PC-9 (cell line): ENCODE measurements around the gene BAD.

Source experiments
- EZH2 ChIP-seq: fragments of 200-600 bp; sonication (generic); IDR thresholded peaks from 2 replicates; pipeline ENCODE4 v1.8.0; 2017; ENCODE audit warnings: antibody characterized with exemption, low read depth
- TF ChIP-seq, protein P1 (sequence below): fragments of 200-600 bp; sonication (generic); conservative IDR thresholded peaks from 2 replicates; pipeline ENCODE4 v1.6.1; 2017; ENCODE audit warnings: mixed run types, antibody characterized with exemption, mild to moderate bottlenecking, moderate library complexity

DNA sequence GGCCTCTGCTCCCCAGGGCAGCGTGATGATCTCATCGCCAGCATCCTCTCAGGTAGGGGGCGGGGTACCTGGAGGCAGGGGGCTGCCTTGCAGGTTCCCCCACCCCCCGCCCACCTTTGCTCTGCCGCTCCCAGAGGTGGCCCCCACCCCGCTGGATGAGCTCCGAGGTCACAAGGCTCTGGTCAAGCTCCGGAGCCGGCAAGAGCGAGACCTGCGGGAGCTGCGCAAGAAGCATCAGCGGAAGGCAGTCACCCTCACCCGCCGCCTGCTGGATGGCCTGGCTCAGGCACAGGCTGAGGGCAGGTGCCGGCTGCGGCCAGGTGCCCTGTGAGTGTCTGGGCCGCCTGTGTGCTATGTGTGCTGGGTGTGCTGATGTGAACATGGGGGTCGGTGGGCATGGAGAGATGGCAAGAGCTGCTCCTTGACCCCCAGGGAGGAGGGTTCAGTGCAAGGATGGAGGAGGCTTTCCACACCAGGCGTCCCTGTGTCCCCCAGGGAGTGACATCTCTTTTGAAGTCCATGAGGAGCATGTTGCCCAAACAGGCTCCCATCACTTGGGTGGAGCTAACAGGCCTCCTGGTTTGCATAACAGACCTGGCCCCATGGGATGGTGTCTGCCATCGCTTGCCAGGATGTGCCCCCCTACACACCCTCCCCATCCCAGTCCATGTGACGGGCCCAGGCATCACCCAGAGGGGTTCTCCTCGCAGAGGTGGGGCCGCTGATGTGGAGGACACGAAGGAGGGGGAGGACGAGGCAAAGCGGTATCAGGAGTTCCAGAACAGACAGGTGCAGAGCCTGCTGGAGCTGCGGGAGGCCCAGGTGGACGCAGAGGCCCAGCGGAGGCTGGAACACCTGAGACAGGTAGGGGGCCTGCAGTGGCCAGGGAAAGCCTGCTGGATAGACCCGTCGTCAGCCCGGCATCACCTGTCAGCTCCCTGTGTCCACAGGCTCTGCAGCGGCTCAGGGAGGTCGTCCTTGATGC lies 19.0 kb downstream of the BAD start:
- TF ChIP-seq, protein P1, sequence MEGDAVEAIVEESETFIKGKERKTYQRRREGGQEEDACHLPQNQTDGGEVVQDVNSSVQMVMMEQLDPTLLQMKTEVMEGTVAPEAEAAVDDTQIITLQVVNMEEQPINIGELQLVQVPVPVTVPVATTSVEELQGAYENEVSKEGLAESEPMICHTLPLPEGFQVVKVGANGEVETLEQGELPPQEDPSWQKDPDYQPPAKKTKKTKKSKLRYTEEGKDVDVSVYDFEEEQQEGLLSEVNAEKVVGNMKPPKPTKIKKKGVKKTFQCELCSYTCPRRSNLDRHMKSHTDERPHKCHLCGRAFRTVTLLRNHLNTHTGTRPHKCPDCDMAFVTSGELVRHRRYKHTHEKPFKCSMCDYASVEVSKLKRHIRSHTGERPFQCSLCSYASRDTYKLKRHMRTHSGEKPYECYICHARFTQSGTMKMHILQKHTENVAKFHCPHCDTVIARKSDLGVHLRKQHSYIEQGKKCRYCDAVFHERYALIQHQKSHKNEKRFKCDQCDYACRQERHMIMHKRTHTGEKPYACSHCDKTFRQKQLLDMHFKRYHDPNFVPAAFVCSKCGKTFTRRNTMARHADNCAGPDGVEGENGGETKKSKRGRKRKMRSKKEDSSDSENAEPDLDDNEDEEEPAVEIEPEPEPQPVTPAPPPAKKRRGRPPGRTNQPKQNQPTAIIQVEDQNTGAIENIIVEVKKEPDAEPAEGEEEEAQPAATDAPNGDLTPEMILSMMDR = no peak
- TF ChIP-seq EZH2 = no peak
